Umbilical cord (tissue), 2 donors: ENCODE measurements around the gene TMEM140. TPM values are rescaled to one million over a fixed set of nuclear protein-coding genes. Genes with fewer than 3 reads are reported as not detected.
"Not testable (repeated sequence)": the region's sequence is repeated elsewhere in the genome, so short reads cannot be mapped to it uniquely, and the experiment has no call there.

Experiments used
- DNase-seq: peaks from one replicate; pipeline ENCODE4 v3.0.0-alpha.2; 2015; ENCODE audit warnings: low spot score
- total RNA-seq: library from RNA; depleted of rRNA; stranded (reverse); fragments of >200 nt; gene quantifications from one replicate; pipeline ENCODE4 v1.2.3, GENCODE V29; 2014; ENCODE audit warnings: low replicate concordance; ENCODE audit not compliant: insufficient read depth

Gene TMEM140
- total RNA-seq, 1 donor from 2014 or later = 3.1 TPM

- DNase-seq = not testable (repeated sequence)
Observed at GRCh38 chr7:135211946-135212685, 64.2 kb downstream of the TMEM140 start.

GRCh38 chr7:135213831-135214230, 66.0 kb downstream of the TMEM140 start:
- DNase-seq = no peak

- no peak for DNase-seq
Observed at GRCh38 chr7:135215180-135215579, 67.3 kb downstream of the TMEM140 start.

GRCh38 chr7:135215698-135216097, 67.8 kb downstream of the TMEM140 start:
- no peak for DNase-seq

Other genes with a start within 250 kb of the TMEM140 start
- 16.9 TPM for gene AGBL3, start 161.6 kb upstream of the TMEM140 start, total RNA-seq
- gene CYREN, start 22.6 kb downstream of the TMEM140 start, total RNA-seq = 39.5 TPM
- 50.1 TPM for gene WDR91, start 63.5 kb downstream of the TMEM140 start, total RNA-seq
- gene STRA8, start 85.8 kb downstream of the TMEM140 start, total RNA-seq = not detected